CD8-positive, alpha-beta memory T cell (primary cell): ENCODE measurements around the gene BTBD17. TPM values are rescaled to one million over a fixed set of nuclear protein-coding genes. Genes with fewer than 3 reads are reported as not detected.

ENCODE experiments used
- CTCF ChIA-PET: fragments of 350-600 bp; sonication (Branson Sonifier 250); formaldehyde crosslinking; loops from one replicate; lab custom pipeline; 2021; ENCODE audit warnings: antibody characterized with exemption; lab: Charles Lee
- POLR2A ChIA-PET: fragments of 350-600 bp; sonication (Branson Sonifier 250); formaldehyde crosslinking; loops from one replicate; lab custom pipeline; 2021; ENCODE audit warnings: antibody characterized with exemption; lab: Charles Lee
- DNase-seq, 5 donors: peaks; one replicate each; pipeline versions ENCODE4 v3.0.0 to v3.0.0-alpha.2; 2020 to 2022; ENCODE audit warnings: mixed read lengths in 1 of 5
- H3K27ac ChIP-seq: one replicate; pipeline ENCODE4 v1.7.0; 2013; ENCODE audit warnings: low read depth, mild to moderate bottlenecking, low read length, moderate library complexity
- H3K27me3 ChIP-seq: 2 replicates; pipeline ENCODE4 v1.7.0; 2013; ENCODE audit warnings: low read length, mild to moderate bottlenecking; ENCODE audit not compliant: insufficient read depth, poor library complexity, severe bottlenecking
- H3K36me3 ChIP-seq: 2 replicates; pipeline ENCODE4 v1.7.0; 2013; ENCODE audit warnings: mild to moderate bottlenecking, low read length, moderate library complexity; ENCODE audit not compliant: insufficient read depth
- H3K4me1 ChIP-seq: 2 replicates; pipeline ENCODE4 v1.7.0; 2013; ENCODE audit warnings: mild to moderate bottlenecking, low read length, moderate library complexity; ENCODE audit not compliant: insufficient read depth
- H3K4me3 ChIP-seq: 2 replicates; pipeline ENCODE4 v1.7.0; 2013; ENCODE audit warnings: mild to moderate bottlenecking, low read length
- H3K9me3 ChIP-seq: 2 replicates; pipeline ENCODE4 v1.7.0; 2013; ENCODE audit warnings: mild to moderate bottlenecking, low read length
- H3K27ac Mint-ChIP-seq, 8 donors: one replicate each; pipeline ENCODE4 v1.8.0; 2020 to 2021; ENCODE audit warnings: mixed read lengths in 8 of 8, mild to moderate bottlenecking in 6 of 8, inconsistent platforms in 3 of 8, moderate library complexity in 3 of 8
- H3K27me3 Mint-ChIP-seq, 2 donors: one replicate each; pipeline ENCODE4 v1.8.0; 2020 to 2021; ENCODE audit warnings: mixed read lengths in 2 of 2, mild to moderate bottlenecking in 1 of 2, moderate library complexity in 1 of 2
- H3K36me3 Mint-ChIP-seq, 3 donors: one replicate each; pipeline ENCODE4 v1.8.0; 2020 to 2021; ENCODE audit warnings: mixed read lengths in 3 of 3, inconsistent platforms in 1 of 3, mild to moderate bottlenecking in 1 of 3
- H3K4me1 Mint-ChIP-seq, 3 donors: one replicate each; pipeline ENCODE4 v1.8.0; 2020 to 2021; ENCODE audit warnings: mixed read lengths in 3 of 3, inconsistent platforms in 1 of 3, mild to moderate bottlenecking in 1 of 3
- H3K4me3 Mint-ChIP-seq, 7 donors: one replicate each; pipeline ENCODE4 v1.8.0; 2020 to 2021; ENCODE audit warnings: mixed read lengths in 7 of 7, mild to moderate bottlenecking in 6 of 7, moderate library complexity in 4 of 7, inconsistent platforms in 2 of 7
- H3K9me3 Mint-ChIP-seq, 5 donors: one replicate each; pipeline ENCODE4 v1.8.0; 2020 to 2022; ENCODE audit warnings: mixed read lengths in 5 of 5, mild to moderate bottlenecking in 3 of 5, moderate library complexity in 2 of 5, inconsistent platforms in 1 of 5
- polyA plus RNA-seq: library from polyadenylated mRNA; unstranded; fragments of 300-500 nt; fragmentation: Illumina TruSeq; gene quantifications from one replicate; pipeline ENCODE4 v1.2.3, GENCODE V29; 2021
- total RNA-seq, 2 experiments: library from RNA; stranded (reverse); gene quantifications; one replicate each; pipeline ENCODE4 v1.2.3, GENCODE V29; 2021

The BTBD17 gene
- total and polyA plus RNA-seq, 3 experiments from 2014 or later = not detected

- Mint-ChIP-seq H3K27ac (peak overlapping the region in 1 of 8 donors; percentile 87), H3K4me1 (peaks cover 0 to 3% (median 0%) of the 10 kb centered on the region in 3 donors), H3K4me3 (no peak overlapping the region), H3K9me3 (no peaks in the 10 kb centered on the region), H3K27me3 (peaks cover 2 to 7% of the 10 kb centered on the region in 2 donors), H3K36me3 (no peaks in the 10 kb centered on the region)
- Histone ChIP-seq H3K27me3 (no peaks in the 10 kb centered on the region), H3K27ac (no peak overlapping the region), H3K36me3 (no peaks in the 10 kb centered on the region), H3K4me3 (no peak overlapping the region), H3K9me3 (no peaks in the 10 kb centered on the region), H3K4me1 (no peaks in the 10 kb centered on the region)
- DNase-seq = no peak
- ChIA-PET POLR2A (no interaction called here), CTCF (no interaction called here)
These were observed 42.0 kb upstream of the BTBD17 start for GRCh38 chr17:74403512-74404137.

GRCh38 chr17:74402048-74402447, 40.4 kb upstream of the BTBD17 start:
- POLR2A ChIA-PET = interaction anchor here (0.7 kb wide), 1 partner anchor 8 kb away, joined by 3 read pairs; no protein-coding TSS in a partner anchor
- Histone ChIP-seq H3K9me3 (no peaks in the 10 kb centered on the region), H3K27ac (no peak overlapping the region), H3K36me3 (no peaks in the 10 kb centered on the region), H3K27me3 (no peaks in the 10 kb centered on the region), H3K4me3 (no peak overlapping the region), H3K4me1 (no peaks in the 10 kb centered on the region)
- Mint-ChIP-seq H3K4me1 (peaks cover 0 to 2% (median 0%) of the 10 kb centered on the region in 3 donors), H3K36me3 (no peaks in the 10 kb centered on the region), H3K27me3 (peaks cover under 1 to 7% of the 10 kb centered on the region in 2 donors), H3K9me3 (no peaks in the 10 kb centered on the region), H3K4me3 (no peak overlapping the region), H3K27ac (peak overlapping the region in 1 of 8 donors; percentile 55)
- CTCF ChIA-PET = no interaction called here
- no peak for DNase-seq

GRCh38 chr17:74396567-74396966, 34.9 kb upstream of the BTBD17 start:
- POLR2A ChIA-PET = no interaction called here

GRCh38 chr17:74394977-74395376, 33.3 kb upstream of the BTBD17 start:
- Histone ChIP-seq H3K36me3 (no peaks in the 10 kb centered on the region), H3K27me3 (peaks cover 3% of the 10 kb centered on the region), H3K27ac (no peak overlapping the region), H3K4me1 (no peaks in the 10 kb centered on the region), H3K9me3 (no peaks in the 10 kb centered on the region), H3K4me3 (no peak overlapping the region)
- Mint-ChIP-seq H3K9me3 (no peaks in the 10 kb centered on the region), H3K36me3 (no peaks in the 10 kb centered on the region), H3K27me3 (peaks cover 8 to 15% of the 10 kb centered on the region in 2 donors), H3K27ac (no peak overlapping the region), H3K4me3 (no peak overlapping the region), H3K4me1 (no peaks in the 10 kb centered on the region)
- DNase-seq = no peak
- ChIA-PET CTCF (interaction anchor here (1.5 to 4.7 kb wide), 2 partner anchors 15 to 35 kb away, joined by 3 to 24 read pairs; no protein-coding TSS in a partner anchor), POLR2A (no interaction called here)

More at GRCh38 chr17:74396567-74396966, 34.9 kb upstream of the BTBD17 start:
- Mint-ChIP-seq H3K4me3 (no peak overlapping the region), H3K9me3 (no peaks in the 10 kb centered on the region), H3K27ac (no peak overlapping the region), H3K27me3 (peaks cover 4 to 10% of the 10 kb centered on the region in 2 donors), H3K4me1 (no peaks in the 10 kb centered on the region), H3K36me3 (no peaks in the 10 kb centered on the region)
- no peak overlapping the region for H3K27ac ChIP-seq
- no peak for DNase-seq
- CTCF ChIA-PET = no interaction called here
- H3K36me3 ChIP-seq = no peaks in the 10 kb centered on the region
- no peaks in the 10 kb centered on the region for H3K4me1 ChIP-seq
- H3K9me3 ChIP-seq = no peaks in the 10 kb centered on the region
- no peak overlapping the region for H3K4me3 ChIP-seq
- H3K27me3 ChIP-seq = peaks cover 2% of the 10 kb centered on the region

DNA sequence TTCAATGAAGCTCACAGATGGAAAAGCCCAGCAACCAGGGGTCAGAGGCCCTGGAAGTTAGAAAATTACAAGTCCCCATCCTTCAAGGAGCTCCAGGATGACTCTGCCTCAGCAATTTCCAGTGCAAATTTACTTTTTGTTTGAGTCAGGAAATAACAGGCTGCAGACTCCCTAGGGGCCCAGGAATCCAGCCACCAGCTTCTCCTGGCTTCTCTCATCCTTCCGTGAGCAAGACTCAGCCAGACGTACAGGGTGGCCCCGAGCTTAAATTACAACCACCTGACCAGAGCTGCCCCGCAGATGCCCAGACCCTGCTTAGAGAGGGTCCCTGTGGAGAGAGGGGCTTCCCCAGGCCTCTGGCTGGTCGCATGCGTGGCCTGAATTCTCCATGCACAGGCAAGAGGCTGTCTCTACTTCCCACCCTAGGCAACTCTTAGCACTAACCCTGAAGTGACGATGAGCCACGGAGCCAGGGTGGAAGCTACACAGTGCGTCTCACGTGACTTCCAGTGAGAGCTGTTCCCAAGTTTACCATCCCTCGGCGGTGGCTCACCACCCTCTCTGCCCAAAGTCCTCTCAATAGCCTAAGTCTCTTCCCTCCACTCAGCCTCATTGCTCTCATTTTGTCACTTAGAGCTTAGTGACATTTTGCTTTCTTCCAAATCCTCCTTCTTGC, 32.7 kb upstream of the BTBD17 start:
- Mint-ChIP-seq H3K27ac (no peak overlapping the region), H3K4me1 (no peaks in the 10 kb centered on the region), H3K36me3 (no peaks in the 10 kb centered on the region), H3K9me3 (no peaks in the 10 kb centered on the region), H3K4me3 (no peak overlapping the region), H3K27me3 (peaks cover 10 to 15% of the 10 kb centered on the region in 2 donors)
- Histone ChIP-seq H3K27me3 (peaks cover 3% of the 10 kb centered on the region), H3K27ac (no peak overlapping the region), H3K4me3 (no peak overlapping the region), H3K36me3 (no peaks in the 10 kb centered on the region), H3K9me3 (no peaks in the 10 kb centered on the region), H3K4me1 (no peaks in the 10 kb centered on the region)
- no peak for DNase-seq
- CTCF ChIA-PET = interaction anchor here (1.5 to 4.7 kb wide), 2 partner anchors 14 to 36 kb away, joined by 3 to 24 read pairs; no protein-coding TSS in a partner anchor
- POLR2A ChIA-PET = no interaction called here

DNA sequence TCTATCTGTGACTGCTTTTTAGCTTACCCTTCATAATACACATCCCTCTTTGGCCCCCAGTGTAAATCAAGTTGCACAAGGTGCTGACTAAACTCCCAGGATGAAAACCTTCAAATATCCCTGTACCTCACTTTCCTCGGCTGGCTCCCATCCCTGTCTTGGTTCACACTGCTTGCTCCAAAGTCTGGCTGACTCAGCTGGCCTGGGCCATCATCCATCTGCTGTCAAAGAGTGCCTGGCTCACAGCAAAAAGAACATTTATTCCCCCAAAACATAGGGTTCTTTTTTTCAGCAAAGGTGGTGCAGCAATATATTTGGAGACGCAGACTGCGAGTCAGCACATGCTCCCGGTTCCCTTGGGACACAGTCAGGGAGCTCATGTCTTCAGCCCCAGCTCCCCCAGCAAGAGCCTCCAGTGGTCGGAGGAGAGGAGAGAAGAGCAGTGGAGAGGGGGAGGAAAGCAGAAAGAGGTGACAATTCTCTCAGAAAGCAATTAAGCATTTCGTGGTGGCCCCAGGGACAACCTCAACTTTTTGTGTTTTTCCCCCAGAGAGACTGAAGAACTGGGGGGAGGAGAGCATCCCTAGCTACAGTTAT, 31.8 kb upstream of the BTBD17 start:
- POLR2A ChIA-PET = no interaction called here
- H3K27me3 ChIP-seq = peaks cover 3% of the 10 kb centered on the region
- H3K27me3 Mint-ChIP-seq = peaks cover 10 to 12% of the 10 kb centered on the region in 2 donors
- no peak overlapping the region for H3K4me3 ChIP-seq
- H3K36me3 Mint-ChIP-seq = no peaks in the 10 kb centered on the region
- H3K36me3 ChIP-seq = no peaks in the 10 kb centered on the region
- no peaks in the 10 kb centered on the region for H3K4me1 ChIP-seq
- H3K9me3 Mint-ChIP-seq = no peaks in the 10 kb centered on the region
- CTCF ChIA-PET = interaction anchor here (1.1 to 4.7 kb wide), 3 partner anchors 13 to 37 kb away, joined by 3 to 24 read pairs (median 3); no protein-coding TSS in a partner anchor
- H3K4me1 Mint-ChIP-seq = no peaks in the 10 kb centered on the region
- DNase-seq = no peak
- no peak overlapping the region for H3K27ac ChIP-seq
- no peak overlapping the region for H3K4me3 Mint-ChIP-seq
- H3K27ac Mint-ChIP-seq = no peak overlapping the region
- no peaks in the 10 kb centered on the region for H3K9me3 ChIP-seq

DNA sequence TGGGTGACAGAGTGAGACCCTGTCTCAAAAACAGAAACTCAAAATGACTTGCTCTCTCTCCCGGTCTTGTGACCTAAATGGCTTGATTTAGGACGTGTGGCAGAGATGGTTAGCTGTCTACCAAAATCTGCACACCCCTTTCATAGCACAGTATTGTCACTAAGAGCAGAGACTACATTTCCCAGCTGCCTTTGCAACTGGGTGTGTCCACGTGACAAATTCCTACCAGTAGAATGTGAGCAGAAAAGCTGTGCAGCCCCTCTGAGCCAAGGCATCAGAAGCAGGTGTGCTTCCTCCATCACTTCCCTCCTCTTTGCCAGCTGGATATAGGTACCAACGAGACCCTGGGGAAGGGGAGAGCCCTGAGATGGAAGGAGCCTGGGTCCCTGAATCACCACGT, 31.2 kb upstream of the BTBD17 start:
- no peaks in the 10 kb centered on the region for H3K36me3 Mint-ChIP-seq
- no peaks in the 10 kb centered on the region for H3K4me1 ChIP-seq
- H3K9me3 ChIP-seq = no peaks in the 10 kb centered on the region
- H3K9me3 Mint-ChIP-seq = no peaks in the 10 kb centered on the region
- peaks cover 10 to 12% of the 10 kb centered on the region in 2 donors for H3K27me3 Mint-ChIP-seq
- H3K27me3 ChIP-seq = peaks cover 3% of the 10 kb centered on the region
- H3K4me3 Mint-ChIP-seq = no peak overlapping the region
- H3K27ac ChIP-seq = no peak overlapping the region
- no peaks in the 10 kb centered on the region for H3K4me1 Mint-ChIP-seq
- H3K27ac Mint-ChIP-seq = no peak overlapping the region
- no peak for DNase-seq
- no peaks in the 10 kb centered on the region for H3K36me3 ChIP-seq
- ChIA-PET POLR2A (no interaction called here), CTCF (interaction anchor here (1.1 to 4.7 kb wide), 2 partner anchors 13 to 24 kb away, joined by 3 to 24 read pairs; no protein-coding TSS in a partner anchor)
- no peak overlapping the region for H3K4me3 ChIP-seq

GRCh38 chr17:74391771-74392170, 30.1 kb upstream of the BTBD17 start:
- DNase-seq = no peak
- H3K27ac ChIP-seq = no peak overlapping the region
- no peaks in the 10 kb centered on the region for H3K4me1 ChIP-seq
- ChIA-PET POLR2A (no interaction called here), CTCF (interaction anchor here (1.1 to 4.7 kb wide), 3 partner anchors 12 to 62 kb away, joined by 3 to 24 read pairs (median 7); partner anchors contain the start of gene GPR142)
- no peaks in the 10 kb centered on the region for H3K9me3 Mint-ChIP-seq
- H3K4me3 ChIP-seq = no peak overlapping the region
- no peaks in the 10 kb centered on the region for H3K9me3 ChIP-seq
- no peak overlapping the region for H3K27ac Mint-ChIP-seq
- peaks cover 3% of the 10 kb centered on the region for H3K27me3 ChIP-seq
- H3K36me3 Mint-ChIP-seq = no peaks in the 10 kb centered on the region
- H3K4me3 Mint-ChIP-seq = no peak overlapping the region
- no peaks in the 10 kb centered on the region for H3K36me3 ChIP-seq
- H3K27me3 Mint-ChIP-seq = peaks cover 10 to 12% of the 10 kb centered on the region in 2 donors
- no peaks in the 10 kb centered on the region for H3K4me1 Mint-ChIP-seq
